H54 (cell line): ENCODE measurements around the gene NME3.

Experiments used
- DNase-seq: peaks from one replicate; pipeline ENCODE4 v3.0.0; 2011; ENCODE audit warnings: low spot score, mixed read lengths; ENCODE audit not compliant: insufficient read length
- FAIRE-seq: peaks from 3 replicates; lab custom pipeline; 2011; peaks lifted over from hg19 to GRCh38; lab: Jason Lieb, UNC
- POLR2A ChIP-seq: IDR thresholded peaks from 2 replicates; pipeline ENCODE4 v1.6.1; 2011; ENCODE audit warnings: low read depth, mild to moderate bottlenecking, low read length

NME3 gene

GRCh38 chr16:1749152-1750117 is 21.9 kb downstream of the NME3 start:
- DNase-seq = peak; percentile 60
- no peak for TF ChIP-seq POLR2A
- no peak for FAIRE-seq

GRCh38 chr16:1747934-1748333 is 23.4 kb downstream of the NME3 start:
- FAIRE-seq = no peak
- no peak for DNase-seq
- TF ChIP-seq POLR2A = no peak

DNA sequence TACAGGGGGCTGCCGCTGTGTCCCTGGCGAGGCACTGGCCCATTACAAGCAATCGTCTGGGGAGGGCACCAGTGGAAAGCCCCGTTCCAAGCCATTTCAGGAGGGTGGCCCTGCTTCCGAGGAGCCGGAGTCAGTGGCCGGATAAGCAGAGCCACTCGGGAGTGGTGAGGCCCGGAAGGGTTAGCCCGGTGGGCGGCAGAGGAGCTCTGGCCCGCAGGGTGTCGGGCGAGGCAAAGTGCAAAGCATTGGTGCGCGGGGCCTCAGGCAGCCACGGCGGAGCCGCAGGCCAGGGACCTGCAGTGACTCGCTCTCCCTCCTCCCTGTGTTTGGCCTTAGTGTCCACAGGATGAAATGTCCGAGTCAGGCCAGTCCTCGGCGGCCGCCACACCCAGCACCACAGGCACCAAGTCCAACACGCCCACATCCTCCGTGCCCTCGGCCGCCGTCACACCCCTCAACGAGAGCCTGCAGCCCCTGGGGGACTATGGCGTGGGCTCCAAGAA is 24.6 kb downstream of the NME3 start:
- DNase-seq (peak; percentile 56), FAIRE-seq (no peak)
- TF ChIP-seq POLR2A = 0 out of 2 replicates have a peak, but pooled peaks have one; percentile 29

DNA sequence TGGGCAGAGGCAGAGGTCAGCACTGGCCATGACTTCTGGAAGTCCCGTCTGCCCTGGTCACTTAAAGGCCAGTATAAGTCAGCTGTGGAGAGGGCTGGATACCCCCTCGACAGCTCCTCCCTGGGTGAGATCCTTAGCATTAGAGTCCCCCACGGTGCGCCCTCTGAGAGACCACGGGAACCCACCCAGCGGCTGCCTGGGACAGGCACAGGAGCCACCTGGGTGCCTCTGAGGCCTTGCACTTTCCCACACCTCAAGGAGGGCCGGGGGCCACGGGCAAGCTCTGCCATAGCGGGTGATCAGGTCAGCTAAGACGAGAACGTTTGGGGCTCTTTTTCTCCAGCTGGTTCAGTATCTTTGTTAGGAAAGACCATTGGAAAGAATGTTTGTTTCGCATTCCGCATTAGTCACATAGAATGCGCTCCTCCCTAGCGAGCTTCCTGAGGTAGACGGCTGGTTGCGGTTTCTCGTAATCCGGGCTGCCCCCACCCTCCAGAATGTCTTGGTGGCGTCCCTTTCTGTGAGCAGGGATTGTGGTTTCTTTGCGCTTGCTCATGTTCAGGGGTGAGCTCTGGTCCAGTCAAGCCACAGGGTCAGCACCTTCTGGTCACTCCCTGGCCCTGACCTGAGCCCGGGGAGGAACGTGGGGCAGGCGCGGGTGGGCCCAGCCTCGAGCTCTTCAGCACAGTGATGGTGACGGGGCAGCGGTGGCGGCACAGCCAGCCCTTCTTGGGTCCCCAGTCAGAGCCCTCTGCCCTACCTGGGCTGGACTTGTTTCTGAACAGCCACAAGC is 25.2 kb downstream of the NME3 start:
- peak; percentile 82 for FAIRE-seq

DNA sequence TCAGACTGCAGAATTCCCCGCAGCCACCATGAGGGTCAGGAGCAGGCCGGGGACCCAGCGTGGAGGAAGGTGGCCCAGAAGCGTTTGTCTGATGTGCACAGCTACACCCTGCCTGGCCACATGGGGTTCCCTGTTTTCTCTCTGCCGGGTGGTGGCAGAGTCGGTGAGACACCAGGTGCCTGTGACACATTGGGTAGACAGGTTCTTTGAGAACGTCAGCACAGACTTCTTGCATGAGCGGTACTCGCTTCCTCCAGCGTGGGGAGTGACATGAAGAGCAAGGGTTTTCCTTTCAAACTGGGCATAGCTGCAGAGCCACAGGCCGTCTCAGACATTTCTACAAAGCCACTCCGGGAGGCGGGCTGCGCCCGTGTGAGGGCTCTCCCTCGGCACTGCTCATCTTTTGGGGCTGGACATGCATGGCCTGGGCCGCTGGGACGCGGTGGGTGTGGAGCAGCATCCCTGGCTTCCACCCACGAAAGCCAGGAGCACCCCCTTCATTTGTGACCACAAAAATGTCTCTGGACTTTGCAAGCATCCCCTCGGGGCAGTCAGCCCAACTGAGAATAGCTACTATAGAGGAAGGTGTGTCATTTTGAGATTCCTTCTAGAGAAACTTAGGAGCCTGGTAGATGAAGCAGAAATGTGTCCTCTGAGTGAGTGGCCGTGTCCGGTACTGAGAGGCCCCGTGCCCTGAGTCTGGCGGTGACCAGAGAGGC is 26.0 kb downstream of the NME3 start:
- no peak for TF ChIP-seq POLR2A
- FAIRE-seq = no peak
- DNase-seq = peak; percentile 69

More for the DNA sequence above, 25.2 kb downstream of the NME3 start:
- 0 out of 2 replicates have a peak, but pooled peaks have one; percentile 21 for TF ChIP-seq POLR2A
- peak; percentile 95 for DNase-seq

DNA sequence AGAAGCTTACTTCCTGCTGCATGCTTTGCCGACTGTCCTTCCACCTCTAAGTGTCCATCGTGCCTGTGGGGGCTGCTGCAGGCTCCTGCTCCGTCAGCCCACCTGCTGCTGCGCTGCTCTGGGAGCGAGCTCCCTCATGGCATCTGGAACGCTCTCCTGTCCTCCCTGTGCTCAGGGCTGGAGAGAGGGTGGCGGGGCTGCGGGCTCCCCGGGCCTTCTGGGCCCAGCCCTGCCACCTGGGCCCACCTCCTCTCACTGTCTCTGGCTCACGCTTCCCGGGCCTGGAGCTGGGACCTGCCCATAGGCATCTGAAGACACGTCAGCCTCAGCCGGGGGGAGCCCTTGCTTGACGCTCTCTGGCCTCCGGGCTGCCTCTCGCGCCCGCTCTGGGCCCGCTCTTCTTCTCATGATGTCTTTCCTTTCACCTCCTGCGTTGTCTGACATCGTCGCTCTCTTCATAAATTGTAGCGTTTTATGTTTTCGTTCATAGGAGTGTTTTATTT is 27.0 kb downstream of the NME3 start:
- no peak for TF ChIP-seq POLR2A
- FAIRE-seq (no peak), DNase-seq (no peak)

- no peak for FAIRE-seq
- TF ChIP-seq POLR2A = no peak
- DNase-seq = no peak
Observed at GRCh38 chr16:1743376-1744337, 27.7 kb downstream of the NME3 start.

DNA sequence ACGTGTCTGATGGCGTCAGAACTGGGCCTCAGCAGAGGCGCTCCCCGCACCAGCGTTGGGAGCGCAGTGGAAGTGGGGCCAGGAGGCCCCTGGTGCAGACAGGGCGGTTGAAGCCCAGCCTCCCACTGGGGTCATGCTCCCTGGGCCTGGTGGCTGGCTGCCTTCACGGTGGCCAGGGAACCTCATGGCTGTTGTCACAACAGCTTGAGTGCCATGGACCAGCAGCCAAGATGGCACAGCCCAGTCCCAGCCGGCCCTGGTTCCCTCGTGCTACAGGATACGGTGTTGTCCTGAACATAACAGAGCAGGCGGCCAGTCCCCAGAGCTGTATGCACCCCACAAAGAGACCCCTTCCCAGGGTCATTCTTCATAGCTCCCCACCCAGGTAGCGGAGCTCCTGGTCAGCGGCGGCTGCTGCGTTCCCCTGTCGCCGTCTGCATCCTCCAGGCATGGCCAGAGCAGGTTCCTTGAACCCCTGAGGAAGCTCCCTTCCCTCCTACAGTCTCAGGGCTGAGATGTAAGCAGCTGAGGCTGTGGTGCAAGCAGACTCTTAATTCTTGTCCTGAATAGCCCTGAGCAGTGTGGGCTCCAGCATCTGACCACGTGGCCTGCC is 29.7 kb downstream of the NME3 start:
- no peak for TF ChIP-seq POLR2A
- no peak for DNase-seq
- FAIRE-seq = no peak

DNA sequence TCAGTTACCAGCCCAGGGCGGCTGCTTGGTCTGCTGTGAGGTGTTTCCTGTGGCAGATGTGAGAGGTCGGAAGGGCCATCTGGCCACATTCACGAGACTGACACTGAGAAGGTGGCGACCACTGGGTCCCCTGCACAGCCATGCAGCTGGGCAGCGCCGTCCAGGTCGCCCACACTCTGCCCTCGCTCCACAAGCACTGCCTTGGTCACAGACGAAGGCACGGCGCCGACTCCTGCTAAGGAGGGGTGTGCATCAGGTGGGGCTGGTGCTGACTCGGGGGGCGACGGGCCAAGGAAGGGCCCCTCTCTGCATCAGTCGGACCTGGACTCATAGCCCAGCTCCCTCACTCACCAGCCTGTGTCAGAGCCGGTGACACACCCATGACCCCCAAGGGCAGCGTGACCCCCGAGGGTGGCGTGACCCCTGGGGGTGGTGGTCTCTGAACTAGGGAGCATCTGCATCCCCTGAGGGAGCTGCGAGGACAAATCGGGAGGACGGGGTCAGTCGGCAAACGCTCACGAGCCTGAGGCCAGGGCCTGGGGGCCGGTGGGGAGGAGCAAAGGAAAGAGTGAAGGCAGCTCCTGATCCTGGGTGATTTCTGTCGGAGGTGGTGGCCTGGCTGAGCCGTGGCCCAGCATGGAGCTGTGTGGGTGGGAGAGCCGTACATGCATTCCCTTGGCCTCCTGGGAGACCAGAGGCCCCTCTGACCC is 30.4 kb downstream of the NME3 start:
- DNase-seq (no peak), FAIRE-seq (no peak)
- no peak for TF ChIP-seq POLR2A

- DNase-seq (no peak), FAIRE-seq (no peak)
- no peak for TF ChIP-seq POLR2A
Observed at GRCh38 chr16:1740234-1740633, 31.1 kb downstream of the NME3 start.

- FAIRE-seq (no peak), DNase-seq (no peak)
- no peak for TF ChIP-seq POLR2A
Observed at GRCh38 chr16:1734816-1735215, 36.5 kb downstream of the NME3 start.
